Adrenal gland (tissue), 12 donors: ENCODE results near the gene ERH. TPM values are rescaled to one million over a fixed set of nuclear protein-coding genes. Genes with fewer than 3 reads are reported as not detected.

Experiments used
- DNase-seq, 7 donors: peaks; one replicate each; pipeline ENCODE4 v3.0.0-alpha.2; 2019 to 2020
- H3K27ac ChIP-seq, 5 donors: fragments of 200-600 bp; sonication (generic) in 4 of 5; 1 replicate in 3 of 5; 2 replicates in 2 of 5; pipeline versions ENCODE4 v1.5.1 to v1.8.0; 2016 to 2020; ENCODE audit warnings: mild to moderate bottlenecking in 1 of 5
- H3K27me3 ChIP-seq: fragments of 200-600 bp; 2 replicates; pipeline ENCODE4 v1.8.0; 2021
- H3K36me3 ChIP-seq, 2 donors: fragments of 200-600 bp; replicated peaks in 1 of 2; 1 replicate in 1 of 2; 2 replicates in 1 of 2; pipeline versions ENCODE4 v1.5.1 to v1.8.0; 2018 to 2022
- H3K4me1 ChIP-seq, 2 donors: fragments of 200-600 bp; replicated peaks in 1 of 2; 1 replicate in 1 of 2; 2 replicates in 1 of 2; pipeline versions ENCODE4 v1.5.1 to v1.8.0; 2018 to 2021
- H3K4me3 ChIP-seq, 4 donors: fragments of 200-600 bp; sonication (generic) in 3 of 4; one replicate each; pipeline ENCODE4 v1.5.1; 2016 to 2018
- H3K9me3 ChIP-seq, 3 donors: fragments of 200-600 bp; sonication (generic) in 1 of 3; replicated peaks in 1 of 3; 1 replicate in 2 of 3; 2 replicates in 1 of 3; pipeline versions ENCODE4 v1.5.1 to v1.8.0; 2016 to 2021
- POLR2A ChIP-seq, 2 donors: fragments of 450-650 bp; IDR thresholded peaks; one replicate each; pipeline ENCODE4 v1.6.1; 2017; ENCODE audit warnings: antibody characterized with exemption in 2 of 2, mild to moderate bottlenecking in 2 of 2, moderate library complexity in 1 of 2
- WGBS, 4 donors: extraction: QIAGEN DNeasy Blood & Tissue Kit in 2 of 4; methylation state at CpG; one replicate each; pipeline versions ENCODE4 v1.1.5 to v1.1.7; 2013 to 2017; 5-methylcytosine and 5-hydroxymethylcytosine counted together
- intact Hi-C, 2 donors: fragments of 100-400 bp; cut with DNase I; formaldehyde crosslinking; loops; one replicate each; pipeline versions ENCODE4 v1.14.1 to v1.15.0; 2022 to 2023
- polyA plus RNA-seq, 3 donors: library from polyadenylated mRNA; stranded (reverse); fragments of 200-250 nt in 2 of 3; fragments of 350-450 nt in 1 of 3; fragmentation: Illumina TruSeq in 1 of 3; extraction: RNeasy Lipid Tissue Mini Kit (QIAGEN cat#74804) in 1 of 3; gene quantifications; one replicate each; pipeline ENCODE4 v1.2.3, GENCODE V29; 2013 to 2014
- total RNA-seq, 9 donors: library from RNA; depleted of rRNA in 4 of 9; stranded (reverse); fragments of >200 nt in 4 of 9; fragments of 120-200 nt in 1 of 9; fragmentation: NEBNext Ultra II Directional in 1 of 9; extraction: Animal tissue kit (Norgen Biotek cat#: 25700) in 1 of 9; gene quantifications; one replicate each; pipeline versions ENCODE4 v1.1.0 to v1.2.4, GENCODE V29; 2013 to 2023
- TF ChIP-seq, protein P1 (sequence below), 6 experiments: fragments of 450-650 bp in 4 of 6; fragments of 200-600 bp in 2 of 6; sonication (generic) in 1 of 6; IDR thresholded peaks; 1 replicate in 5 of 6; 2 replicates in 1 of 6; pipeline versions ENCODE4 v1.5.1 to v1.8.0; 2016 to 2021; ENCODE audit warnings: antibody characterized with exemption in 6 of 6, mild to moderate bottlenecking in 2 of 6, moderate library complexity in 1 of 6
- donor health status: healthy with polysubstance abuse.
- donor health status: Bipolar disorder and iron deficiency.
- donor health status: DM: yes; HTN: yes; CAD: no.
- donor health status: DM: no; HTN: no; CAD: no.
- donor health status: DM: no; HTN: no; CAD: no.
- donor health status: DM: yes; HTN: yes; CAD: no.

Gene ERH
- total and polyA plus RNA-seq, 12 donors, result 39.6 to 217 (median 140) TPM

DNA sequence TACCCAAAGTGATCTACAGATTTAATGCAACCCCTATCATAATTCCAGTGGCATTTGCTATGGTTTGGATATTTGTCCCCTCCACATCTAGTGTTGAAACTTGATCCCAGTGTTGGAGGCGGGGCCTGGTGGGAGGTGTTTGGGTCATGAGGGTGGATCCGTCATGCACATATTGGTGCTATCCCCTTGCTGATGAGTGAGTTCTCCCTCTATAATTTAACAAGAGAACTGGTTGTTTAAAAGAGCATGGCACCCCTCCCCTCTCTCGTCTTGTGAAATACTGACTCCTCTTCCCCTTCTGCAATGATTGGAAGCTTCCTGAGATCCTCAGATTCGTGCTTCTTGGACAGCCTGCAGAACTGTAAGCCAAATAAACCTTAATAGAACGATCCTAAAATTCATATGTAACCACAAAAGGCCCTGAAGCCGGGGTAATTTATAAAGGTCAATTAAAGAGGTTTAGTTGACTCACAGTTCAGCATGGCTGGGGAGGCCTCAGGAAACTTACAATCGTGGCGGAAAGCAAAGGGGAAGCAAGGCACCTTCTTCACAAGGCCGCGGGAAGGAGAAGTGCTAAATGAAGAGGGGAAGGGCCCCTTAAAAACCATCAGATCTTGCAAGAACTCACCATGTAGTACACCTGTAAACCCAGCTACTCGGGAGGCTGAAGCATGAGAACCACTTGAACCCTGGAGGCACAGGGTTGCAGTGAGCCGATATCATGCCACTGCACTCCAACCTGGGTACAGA is 41.6 kb upstream of the ERH start:
- TF ChIP-seq, protein P1, sequence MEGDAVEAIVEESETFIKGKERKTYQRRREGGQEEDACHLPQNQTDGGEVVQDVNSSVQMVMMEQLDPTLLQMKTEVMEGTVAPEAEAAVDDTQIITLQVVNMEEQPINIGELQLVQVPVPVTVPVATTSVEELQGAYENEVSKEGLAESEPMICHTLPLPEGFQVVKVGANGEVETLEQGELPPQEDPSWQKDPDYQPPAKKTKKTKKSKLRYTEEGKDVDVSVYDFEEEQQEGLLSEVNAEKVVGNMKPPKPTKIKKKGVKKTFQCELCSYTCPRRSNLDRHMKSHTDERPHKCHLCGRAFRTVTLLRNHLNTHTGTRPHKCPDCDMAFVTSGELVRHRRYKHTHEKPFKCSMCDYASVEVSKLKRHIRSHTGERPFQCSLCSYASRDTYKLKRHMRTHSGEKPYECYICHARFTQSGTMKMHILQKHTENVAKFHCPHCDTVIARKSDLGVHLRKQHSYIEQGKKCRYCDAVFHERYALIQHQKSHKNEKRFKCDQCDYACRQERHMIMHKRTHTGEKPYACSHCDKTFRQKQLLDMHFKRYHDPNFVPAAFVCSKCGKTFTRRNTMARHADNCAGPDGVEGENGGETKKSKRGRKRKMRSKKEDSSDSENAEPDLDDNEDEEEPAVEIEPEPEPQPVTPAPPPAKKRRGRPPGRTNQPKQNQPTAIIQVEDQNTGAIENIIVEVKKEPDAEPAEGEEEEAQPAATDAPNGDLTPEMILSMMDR (IDR thresholded peaks at IDR 0.05), result no peak
- TF ChIP-seq POLR2A (IDR thresholded peaks at IDR 0.05), result no peak
- H3K27ac ChIP-seq, result no peak overlapping the region
- WGBS, 4 donors, result 81 to 86% (median 82%) methylated on average over 10 to 12 of the region's 12 CpGs
- DNase-seq, result no peak
- peaks cover 0 to 8% of the 10 kb centered on the region in 2 donors for H3K36me3 ChIP-seq
- intact Hi-C loops, result no loop called here
- H3K4me3 ChIP-seq, result no peak overlapping the region
- no peaks in the 10 kb centered on the region for H3K4me1 ChIP-seq
- H3K9me3 ChIP-seq, result no peaks in the 10 kb centered on the region
- no peaks in the 10 kb centered on the region for H3K27me3 ChIP-seq

DNA sequence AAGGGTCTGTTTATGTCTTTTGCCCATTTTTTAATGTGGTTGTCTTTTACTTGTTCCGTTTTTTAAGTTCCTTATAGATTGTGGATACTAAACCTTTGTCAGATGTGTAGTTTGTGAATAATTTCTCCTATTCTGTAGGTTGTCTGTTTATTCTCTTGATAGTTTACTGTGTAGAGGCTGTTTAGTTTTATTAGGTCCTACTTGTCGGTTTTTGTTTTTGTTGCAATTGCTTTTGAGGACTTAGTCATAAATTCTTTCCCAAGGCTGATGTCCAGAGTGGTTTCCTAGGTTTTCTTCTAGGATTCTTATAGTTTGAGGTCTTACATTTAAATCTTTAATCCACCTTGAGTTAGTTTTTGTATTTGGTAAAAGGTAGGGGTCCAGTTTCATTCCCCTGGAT is 34.3 kb upstream of the ERH start:
- Histone ChIP-seq H3K9me3 (no peaks in the 10 kb centered on the region), H3K36me3 (no peaks in the 10 kb centered on the region), H3K27ac (no peak overlapping the region), H3K27me3 (no peaks in the 10 kb centered on the region), H3K4me1 (peaks cover 0 to 4% of the 10 kb centered on the region in 2 donors), H3K4me3 (no peak overlapping the region)
- WGBS, 4 donors, result 66 to 80% (median 75%) methylated on average over 2 of the region's 2 CpGs
- no peak for DNase-seq
- intact Hi-C loops, result no loop called here
- TF ChIP-seq POLR2A (IDR thresholded peaks at IDR 0.05), result no peak
- TF ChIP-seq, protein P1 (IDR thresholded peaks at IDR 0.05), result no peak

DNA sequence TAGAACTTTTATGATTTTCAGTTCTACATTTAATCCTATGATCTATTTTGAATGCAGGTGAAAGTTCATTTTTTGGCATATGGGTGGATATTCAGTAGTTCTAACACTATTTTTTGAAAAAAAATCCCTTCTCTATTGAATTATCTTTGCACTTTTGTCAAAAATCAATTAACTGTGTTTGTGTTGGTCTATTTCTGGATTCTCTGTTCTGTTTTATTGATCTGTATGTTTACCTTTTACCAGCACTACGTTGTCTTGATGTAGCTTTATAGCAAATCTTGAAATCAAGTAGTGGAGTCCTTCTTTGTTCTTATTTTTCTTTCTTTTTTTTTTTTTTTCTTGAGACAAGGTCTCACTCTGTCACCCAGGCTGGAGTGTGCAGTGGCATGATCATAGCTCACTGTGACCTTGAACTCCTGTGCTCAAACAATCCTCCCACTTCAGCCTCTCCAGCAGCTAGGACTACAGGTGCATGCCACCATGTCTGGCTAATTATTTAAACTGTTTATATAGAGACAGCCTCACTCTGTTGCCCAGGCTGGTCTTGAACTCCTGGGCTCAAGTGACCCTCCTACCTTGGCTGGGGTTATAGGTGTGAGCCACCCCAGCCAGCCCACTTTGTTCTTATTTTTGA is 32.3 kb upstream of the ERH start:
- intact Hi-C loops, result no loop called here
- Histone ChIP-seq H3K27me3 (no peaks in the 10 kb centered on the region), H3K27ac (no peak overlapping the region), H3K36me3 (peaks cover 0 to 11% of the 10 kb centered on the region in 2 donors), H3K4me3 (no peak overlapping the region), H3K4me1 (peaks cover 0 to 4% of the 10 kb centered on the region in 2 donors), H3K9me3 (no peaks in the 10 kb centered on the region)
- 90 to 98% (median 95%) methylated on average over 1 of the region's 1 CpG for WGBS, 4 donors
- TF ChIP-seq, protein P1 (IDR thresholded peaks at IDR 0.05), result no peak
- TF ChIP-seq POLR2A (IDR thresholded peaks at IDR 0.05), result no peak
- DNase-seq, result no peak

DNA sequence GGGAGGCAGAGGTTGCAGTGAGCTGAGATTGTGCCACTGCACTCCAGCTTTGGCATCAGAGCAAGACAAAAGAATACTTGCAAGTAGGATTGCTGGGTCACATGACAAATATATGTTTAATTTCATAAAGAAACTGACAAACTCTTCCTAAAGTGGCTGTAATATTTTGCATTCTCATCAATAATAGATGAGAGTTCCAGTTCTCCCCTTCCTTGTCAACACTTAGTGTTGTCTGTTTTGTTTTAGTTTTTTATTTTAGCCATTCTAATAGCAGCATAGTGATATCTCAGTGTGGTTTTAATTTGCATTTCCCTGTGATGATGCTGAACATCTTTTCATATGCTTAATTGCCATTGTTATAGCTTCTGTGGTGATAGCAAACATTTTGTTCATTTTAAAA is 31.5 kb upstream of the ERH start:
- intact Hi-C loops, result no loop called here
- TF ChIP-seq POLR2A (IDR thresholded peaks at IDR 0.05), result no peak
- TF ChIP-seq, protein P1 (IDR thresholded peaks at IDR 0.05), result no peak

More for the DNA sequence above, 31.5 kb upstream of the ERH start:
- H3K4me3 ChIP-seq, result no peak overlapping the region
- no peaks in the 10 kb centered on the region for H3K27me3 ChIP-seq
- no peak overlapping the region for H3K27ac ChIP-seq
- H3K4me1 ChIP-seq, result peaks cover 0 to 4% of the 10 kb centered on the region in 2 donors
- no peak for DNase-seq
- H3K36me3 ChIP-seq, result peaks cover 0 to 11% of the 10 kb centered on the region in 2 donors
- no peaks in the 10 kb centered on the region for H3K9me3 ChIP-seq
